ENCODE measurements around the gene DPYSL3. TPM values are rescaled to one million over a fixed set of nuclear protein-coding genes. Genes with fewer than 3 reads are reported as not detected.

DPYSL3 gene
- total RNA-seq, 2 experiments from 2014 or later: not detected

DNA sequence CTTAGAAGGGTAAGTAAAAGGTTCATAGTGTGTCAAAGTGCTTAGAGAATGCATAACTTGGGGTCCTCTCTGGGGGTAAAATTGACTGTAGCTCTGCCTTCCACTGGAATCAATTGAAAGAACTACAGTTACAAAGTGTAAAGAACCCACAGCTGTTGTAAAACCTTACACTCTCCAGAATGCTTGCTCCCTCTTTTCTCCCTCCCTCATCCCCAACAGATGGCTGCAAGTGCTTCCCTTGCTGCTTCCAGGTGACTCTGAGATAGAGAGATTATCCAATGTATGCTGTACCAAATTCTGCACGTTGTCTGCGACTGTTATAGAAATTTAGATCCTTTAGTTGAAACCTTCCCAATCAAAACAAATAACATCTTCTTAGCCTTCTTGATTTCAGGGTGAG lies 149.1 kb downstream of the DPYSL3 start:
- Mint-ChIP-seq H3K27ac (no peak overlapping the region), H3K27me3 (no peaks in the 10 kb centered on the region), H3K4me1 (no peaks in the 10 kb centered on the region), H3K9me3 (no peaks in the 10 kb centered on the region), H3K36me3 (no peaks in the 10 kb centered on the region), H3K4me3 (no peak overlapping the region)
- POLR2A ChIA-PET: no interaction called here
- ATAC-seq (ENCODE audit: low read depth) (no peak), DNase-seq (no peak)

- H3K27ac Mint-ChIP-seq: no peak overlapping the region
- DNase-seq: no peak
- H3K9me3 Mint-ChIP-seq: no peaks in the 10 kb centered on the region
- no peaks in the 10 kb centered on the region for H3K4me1 Mint-ChIP-seq
- POLR2A ChIA-PET: no interaction called here
- no peaks in the 10 kb centered on the region for H3K27me3 Mint-ChIP-seq
- no peaks in the 10 kb centered on the region for H3K36me3 Mint-ChIP-seq
- no peak for ATAC-seq (ENCODE audit: low read depth)
- H3K4me3 Mint-ChIP-seq: no peak overlapping the region
Observed at GRCh38 chr5:147359581-147359980, 150.3 kb downstream of the DPYSL3 start.

DNA sequence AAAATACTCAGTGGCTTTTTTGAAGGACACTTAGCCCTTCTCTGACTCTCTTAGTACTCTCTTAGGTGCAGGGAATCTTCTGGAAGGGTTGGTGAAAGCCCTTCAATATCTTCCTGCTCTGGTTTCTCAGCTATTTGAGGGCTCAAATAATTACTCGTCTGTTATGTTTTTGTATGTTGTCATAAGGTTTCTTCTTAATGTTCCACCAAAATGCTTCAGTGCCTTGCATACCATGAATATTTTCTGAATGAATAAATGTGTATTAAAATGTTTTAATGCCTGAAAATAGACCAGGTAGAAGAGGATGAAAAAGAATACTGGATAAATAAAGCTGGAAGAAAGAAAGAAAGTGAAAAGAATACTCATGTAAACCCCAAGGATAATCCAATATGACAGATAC lies 150.8 kb downstream of the DPYSL3 start:
- no peaks in the 10 kb centered on the region for H3K36me3 Mint-ChIP-seq
- DNase-seq (no peak), ATAC-seq (ENCODE audit: low read depth) (no peak)
- POLR2A ChIA-PET: no interaction called here
- no peak overlapping the region for H3K27ac Mint-ChIP-seq
- H3K4me1 Mint-ChIP-seq: no peaks in the 10 kb centered on the region
- no peaks in the 10 kb centered on the region for H3K9me3 Mint-ChIP-seq
- no peaks in the 10 kb centered on the region for H3K27me3 Mint-ChIP-seq
- no peak overlapping the region for H3K4me3 Mint-ChIP-seq

DNA sequence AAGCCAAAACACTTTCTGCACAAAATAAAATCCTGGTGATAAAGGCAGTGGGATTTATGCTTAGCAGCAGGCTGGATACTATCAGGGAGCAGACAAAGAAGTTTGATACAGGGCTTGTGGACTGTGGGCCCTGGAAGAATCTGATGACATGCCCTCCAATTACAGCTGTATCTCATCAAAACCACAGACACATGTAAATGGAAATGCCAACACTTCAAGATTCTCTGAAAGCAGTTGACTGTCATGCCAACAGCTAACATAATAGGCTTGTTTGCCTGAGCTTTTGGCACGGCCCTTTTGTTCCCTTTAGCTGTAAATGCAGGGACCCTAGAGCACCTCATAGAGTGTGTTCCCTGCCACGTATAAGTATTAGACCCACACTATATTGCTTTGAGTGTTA lies 160.6 kb downstream of the DPYSL3 start:
- no peak overlapping the region for H3K4me3 Mint-ChIP-seq
- H3K4me1 Mint-ChIP-seq: no peaks in the 10 kb centered on the region
- H3K9me3 Mint-ChIP-seq: no peaks in the 10 kb centered on the region
- H3K27ac Mint-ChIP-seq: no peak overlapping the region
- ATAC-seq (ENCODE audit: low read depth): no peak
- H3K27me3 Mint-ChIP-seq: no peaks in the 10 kb centered on the region
- H3K36me3 Mint-ChIP-seq: no peaks in the 10 kb centered on the region
- DNase-seq: no peak
- POLR2A ChIA-PET: no interaction called here

DNA sequence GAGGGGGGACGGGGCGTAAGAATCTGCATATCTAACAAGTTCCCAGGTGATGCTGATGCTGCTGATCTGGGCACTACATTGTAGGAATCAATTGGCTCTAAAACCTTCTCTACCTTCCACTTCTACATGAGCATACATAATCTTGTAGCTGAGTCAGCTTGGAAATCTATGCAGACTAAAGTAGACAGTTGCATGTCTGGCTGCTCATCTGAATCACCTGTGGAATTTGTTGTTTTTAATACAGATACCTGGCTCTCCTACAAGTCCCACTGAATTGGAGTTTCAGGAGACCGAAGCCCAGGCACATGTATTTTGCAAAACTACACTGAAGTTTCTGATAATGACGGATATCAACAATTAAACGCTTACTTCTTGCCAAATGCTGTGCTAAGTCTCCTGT lies 161.4 kb downstream of the DPYSL3 start:
- DNase-seq (no peak), ATAC-seq (ENCODE audit: low read depth) (no peak)
- no peaks in the 10 kb centered on the region for H3K27me3 Mint-ChIP-seq
- H3K4me1 Mint-ChIP-seq: no peaks in the 10 kb centered on the region
- POLR2A ChIA-PET: no interaction called here
- no peak overlapping the region for H3K27ac Mint-ChIP-seq
- no peaks in the 10 kb centered on the region for H3K9me3 Mint-ChIP-seq
- no peaks in the 10 kb centered on the region for H3K36me3 Mint-ChIP-seq
- no peak overlapping the region for H3K4me3 Mint-ChIP-seq

DNA sequence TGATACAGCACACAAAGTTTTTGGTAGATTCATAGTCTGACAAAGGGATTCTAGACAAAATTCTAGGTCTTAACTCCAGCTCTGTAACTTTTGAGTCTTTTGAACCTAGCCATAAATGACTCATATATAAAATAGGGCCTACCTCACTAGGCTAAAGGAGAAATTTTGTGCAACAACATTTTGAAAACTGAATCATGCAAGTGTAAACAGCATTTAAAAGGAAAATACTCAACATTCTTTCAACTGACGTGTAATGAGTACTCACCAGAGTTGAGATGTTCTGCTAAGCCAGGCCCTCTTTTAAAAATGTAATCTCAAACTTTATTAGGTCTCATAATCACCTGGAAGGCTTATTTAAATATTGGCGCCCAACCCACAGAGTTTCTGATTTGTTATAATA lies 161.8 kb downstream of the DPYSL3 start:
- no peak overlapping the region for H3K4me3 Mint-ChIP-seq
- H3K27me3 Mint-ChIP-seq: no peaks in the 10 kb centered on the region
- POLR2A ChIA-PET: no interaction called here
- H3K4me1 Mint-ChIP-seq: no peaks in the 10 kb centered on the region
- DNase-seq (no peak), ATAC-seq (ENCODE audit: low read depth) (no peak)
- H3K27ac Mint-ChIP-seq: no peak overlapping the region
- no peaks in the 10 kb centered on the region for H3K9me3 Mint-ChIP-seq
- no peaks in the 10 kb centered on the region for H3K36me3 Mint-ChIP-seq

DNA sequence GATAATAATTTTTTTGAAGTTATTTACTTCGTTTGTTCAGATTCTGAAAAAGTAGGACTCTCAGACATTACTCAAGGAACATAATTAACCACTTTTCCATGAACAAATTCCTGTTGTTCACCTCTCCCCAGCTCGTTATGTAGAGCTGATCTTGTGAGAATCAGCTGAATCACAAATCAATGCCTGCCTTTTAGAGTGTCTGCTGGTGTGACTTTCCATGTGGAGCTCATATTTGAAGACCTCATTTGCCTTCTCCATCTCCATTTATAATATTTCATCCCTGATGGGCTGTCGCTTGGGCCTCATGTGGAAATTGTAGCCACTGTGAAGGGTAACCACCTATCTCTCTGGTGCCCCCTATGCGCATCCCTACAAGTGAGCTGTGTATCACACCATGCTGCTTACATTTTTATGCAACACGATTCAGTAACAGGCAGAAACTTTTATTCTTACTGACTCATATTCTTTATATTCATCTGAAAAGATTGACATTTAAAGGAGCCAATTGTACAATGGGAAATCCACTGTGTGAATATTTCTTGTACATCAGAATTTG lies 163.8 kb downstream of the DPYSL3 start:
- Mint-ChIP-seq H3K27me3 (no peaks in the 10 kb centered on the region), H3K36me3 (no peaks in the 10 kb centered on the region), H3K9me3 (no peaks in the 10 kb centered on the region), H3K4me1 (no peaks in the 10 kb centered on the region), H3K27ac (no peak overlapping the region), H3K4me3 (no peak overlapping the region)
- POLR2A ChIA-PET: no interaction called here
- no peak for ATAC-seq (ENCODE audit: low read depth)
- DNase-seq: no peak

DNA sequence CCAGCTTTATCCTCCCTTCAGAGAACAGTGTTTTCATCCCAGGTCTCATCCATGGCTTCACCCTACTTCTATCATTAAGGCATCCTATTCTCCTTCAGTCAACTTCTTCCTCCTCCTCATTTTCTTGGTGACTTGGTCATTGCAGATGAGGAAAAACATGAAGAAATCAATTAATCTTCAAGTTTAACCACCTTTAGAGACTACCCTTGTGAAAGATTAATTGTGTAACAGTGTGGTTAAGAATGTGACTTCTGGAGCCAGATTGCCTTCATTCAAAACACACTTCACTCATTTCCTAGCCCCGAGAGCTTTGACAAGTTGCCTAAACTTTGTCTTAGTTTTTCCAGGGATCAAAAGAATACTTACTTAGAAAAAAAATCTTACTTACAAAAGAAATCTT lies 165.0 kb downstream of the DPYSL3 start:
- no peak overlapping the region for H3K27ac Mint-ChIP-seq
- POLR2A ChIA-PET: no interaction called here
- ATAC-seq (ENCODE audit: low read depth) (no peak), DNase-seq (no peak)
- H3K27me3 Mint-ChIP-seq: no peaks in the 10 kb centered on the region
- no peaks in the 10 kb centered on the region for H3K36me3 Mint-ChIP-seq
- H3K4me1 Mint-ChIP-seq: no peaks in the 10 kb centered on the region
- no peak overlapping the region for H3K4me3 Mint-ChIP-seq
- H3K9me3 Mint-ChIP-seq: no peaks in the 10 kb centered on the region

DNA sequence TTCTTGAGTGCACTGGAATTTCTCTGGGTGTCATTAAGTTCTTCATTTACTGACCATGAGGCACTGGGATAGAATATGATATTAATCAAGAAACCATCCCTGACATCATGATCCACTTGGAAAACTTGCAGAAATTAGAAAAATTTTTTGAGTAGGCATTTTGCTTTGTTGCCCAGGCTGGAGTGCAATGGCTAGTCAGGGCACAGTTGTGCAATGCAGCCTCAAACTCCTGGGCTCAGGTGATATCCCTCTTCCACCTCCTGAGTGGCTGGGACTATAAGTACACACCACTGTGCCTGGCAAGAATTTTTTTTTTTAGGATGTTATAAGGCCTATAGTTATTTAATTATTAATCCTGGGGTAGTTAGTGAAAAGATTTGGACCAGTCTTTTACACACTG lies 168.5 kb downstream of the DPYSL3 start:
- DNase-seq: no peak
- no peaks in the 10 kb centered on the region for H3K27me3 Mint-ChIP-seq
- no peaks in the 10 kb centered on the region for H3K4me1 Mint-ChIP-seq
- peaks cover 3% of the 10 kb centered on the region for H3K9me3 Mint-ChIP-seq
- no peaks in the 10 kb centered on the region for H3K36me3 Mint-ChIP-seq
- POLR2A ChIA-PET: no interaction called here
- no peak for ATAC-seq (ENCODE audit: low read depth)
- H3K27ac Mint-ChIP-seq: no peak overlapping the region
- no peak overlapping the region for H3K4me3 Mint-ChIP-seq

DNA sequence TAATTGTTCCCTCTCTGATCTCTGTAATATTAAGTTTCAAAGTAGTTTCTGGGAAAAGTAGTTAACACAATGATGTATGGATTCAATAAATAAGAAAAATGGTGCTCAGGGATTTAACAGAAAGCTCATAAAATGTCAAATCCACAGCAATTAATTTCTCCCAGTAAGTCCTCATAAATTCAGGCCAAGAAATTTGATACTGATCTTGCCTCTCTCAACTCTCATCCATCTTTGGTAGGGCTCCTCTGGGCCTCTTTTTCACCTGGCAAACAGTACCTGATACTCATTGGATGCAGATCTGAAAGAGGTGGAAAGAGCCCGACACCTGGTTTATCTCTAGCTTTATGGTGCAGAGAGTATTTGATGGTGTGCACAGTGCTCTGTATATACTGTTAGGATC lies 168.9 kb downstream of the DPYSL3 start:
- Mint-ChIP-seq H3K4me3 (no peak overlapping the region), H3K27ac (no peak overlapping the region), H3K9me3 (peaks cover 3% of the 10 kb centered on the region), H3K4me1 (no peaks in the 10 kb centered on the region), H3K36me3 (no peaks in the 10 kb centered on the region), H3K27me3 (no peaks in the 10 kb centered on the region)
- DNase-seq (no peak), ATAC-seq (ENCODE audit: low read depth) (no peak)
- POLR2A ChIA-PET: no interaction called here
